Adrenal gland (tissue), 5 donors: ENCODE data around the gene MCHR1.

Experiments used
- CTCF ChIP-seq, 6 experiments: fragments of 450-650 bp in 4 of 6; fragments of 200-600 bp in 2 of 6; sonication (generic) in 1 of 6; IDR thresholded peaks; 1 replicate in 5 of 6; 2 replicates in 1 of 6; pipeline versions ENCODE4 v1.5.1 to v1.8.0; 2016 to 2021; ENCODE audit warnings: antibody characterized with exemption in 6 of 6, mild to moderate bottlenecking in 2 of 6, moderate library complexity in 1 of 6
- POLR2A ChIP-seq, 2 donors: fragments of 450-650 bp; IDR thresholded peaks; one replicate each; pipeline ENCODE4 v1.6.1; 2017; ENCODE audit warnings: antibody characterized with exemption in 2 of 2, mild to moderate bottlenecking in 2 of 2, moderate library complexity in 1 of 2
- donor health status: DM: no; HTN: no; CAD: no.

GRCh38 chr22:40641269-40641668, 38.0 kb upstream of the MCHR1 start:
- TF ChIP-seq CTCF (IDR thresholded peaks at IDR 0.05) (no peak), POLR2A (IDR thresholded peaks at IDR 0.05) (no peak)
